ENCODE data around the gene FBXW4. TPM values are rescaled to one million over a fixed set of nuclear protein-coding genes. Genes with fewer than 3 reads are reported as not detected.

The FBXW4 gene
- total RNA-seq, 2 donors from 2014 or later: 61.3 to 92.2 TPM

DNA sequence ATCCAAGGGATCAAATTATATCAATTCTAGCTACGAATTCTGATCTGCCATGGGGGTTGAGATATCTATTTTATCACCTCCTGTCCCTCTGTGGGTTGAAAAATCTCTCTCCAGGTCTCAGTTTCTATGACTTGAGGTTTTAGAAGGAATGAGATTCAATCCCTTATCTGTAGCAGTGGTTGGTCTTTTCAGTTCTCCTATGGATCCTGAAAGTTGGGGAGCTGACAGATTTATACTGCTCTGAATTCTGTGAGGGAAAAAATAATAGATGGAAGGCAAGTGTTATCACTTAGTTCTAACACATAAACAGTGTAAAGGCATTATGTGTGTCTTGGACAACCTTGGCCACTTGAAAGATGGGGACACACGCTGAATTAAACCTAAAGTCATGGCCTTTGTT is 15.8 kb upstream of the FBXW4 start:
- TF ChIP-seq POLR2AphosphoS5 (IDR thresholded peaks at IDR 0.05) (no peak), POLR2A (IDR thresholded peaks at IDR 0.05) (no peak)
- TF ChIP-seq, protein P1, sequence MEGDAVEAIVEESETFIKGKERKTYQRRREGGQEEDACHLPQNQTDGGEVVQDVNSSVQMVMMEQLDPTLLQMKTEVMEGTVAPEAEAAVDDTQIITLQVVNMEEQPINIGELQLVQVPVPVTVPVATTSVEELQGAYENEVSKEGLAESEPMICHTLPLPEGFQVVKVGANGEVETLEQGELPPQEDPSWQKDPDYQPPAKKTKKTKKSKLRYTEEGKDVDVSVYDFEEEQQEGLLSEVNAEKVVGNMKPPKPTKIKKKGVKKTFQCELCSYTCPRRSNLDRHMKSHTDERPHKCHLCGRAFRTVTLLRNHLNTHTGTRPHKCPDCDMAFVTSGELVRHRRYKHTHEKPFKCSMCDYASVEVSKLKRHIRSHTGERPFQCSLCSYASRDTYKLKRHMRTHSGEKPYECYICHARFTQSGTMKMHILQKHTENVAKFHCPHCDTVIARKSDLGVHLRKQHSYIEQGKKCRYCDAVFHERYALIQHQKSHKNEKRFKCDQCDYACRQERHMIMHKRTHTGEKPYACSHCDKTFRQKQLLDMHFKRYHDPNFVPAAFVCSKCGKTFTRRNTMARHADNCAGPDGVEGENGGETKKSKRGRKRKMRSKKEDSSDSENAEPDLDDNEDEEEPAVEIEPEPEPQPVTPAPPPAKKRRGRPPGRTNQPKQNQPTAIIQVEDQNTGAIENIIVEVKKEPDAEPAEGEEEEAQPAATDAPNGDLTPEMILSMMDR (IDR thresholded peaks at IDR 0.05): no peak
- no peaks in the 10 kb centered on the region for H3K4me1 ChIP-seq (replicated peaks)
- DNase-seq (ENCODE audit: low spot score): no peak
- no peak overlapping the region for H3K27ac ChIP-seq
- H3K4me3 ChIP-seq: no peak overlapping the region
- no peaks in the 10 kb centered on the region for H3K36me3 ChIP-seq
- 91% methylated on average over 2 of the region's 2 CpGs for WGBS
- no peaks in the 10 kb centered on the region for H3K27me3 ChIP-seq (replicated peaks; ENCODE audit: insufficient read depth)
- H3K9me3 ChIP-seq: no peaks in the 10 kb centered on the region
- intact Hi-C loops (cut with DNase I): no loop called here

DNA sequence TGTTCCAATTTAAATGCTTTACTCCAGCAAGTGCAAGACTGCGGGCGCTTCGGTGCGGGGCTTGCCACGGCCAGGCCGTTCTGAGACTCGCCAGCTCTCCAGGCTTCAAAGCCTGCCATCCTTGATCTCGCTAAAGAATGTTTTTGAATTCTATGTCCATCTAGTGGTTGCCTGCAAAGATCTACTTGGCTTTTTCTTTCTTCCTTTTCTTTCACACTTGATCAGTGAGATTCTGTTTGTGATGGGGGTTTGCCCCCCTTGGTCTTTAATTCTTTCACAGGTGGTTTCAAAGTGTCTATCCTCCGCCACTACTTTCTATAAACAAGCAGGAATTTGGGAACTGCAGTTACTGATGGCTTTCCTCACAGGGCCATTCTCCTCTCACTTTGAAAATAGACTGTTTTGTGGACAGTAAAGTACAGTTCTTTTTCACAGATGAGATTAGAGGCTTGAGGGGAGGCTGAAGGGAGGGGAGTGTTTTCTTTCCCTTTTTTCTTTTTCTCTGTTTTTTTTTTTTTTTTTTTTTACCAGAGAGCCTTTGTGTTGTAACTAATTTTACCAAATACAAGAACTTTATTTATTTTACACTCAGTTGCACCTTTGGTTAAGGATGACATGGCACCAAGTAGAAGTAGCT is 15.2 kb upstream of the FBXW4 start:
- Histone ChIP-seq H3K4me1 (replicated peaks) (no peaks in the 10 kb centered on the region), H3K36me3 (no peaks in the 10 kb centered on the region), H3K27me3 (replicated peaks; ENCODE audit: insufficient read depth) (no peaks in the 10 kb centered on the region), H3K9me3 (no peaks in the 10 kb centered on the region), H3K4me3 (no peak overlapping the region), H3K27ac (no peak overlapping the region)
- intact Hi-C loops (cut with DNase I): no loop called here
- DNase-seq (ENCODE audit: low spot score): no peak
- TF ChIP-seq POLR2AphosphoS5 (IDR thresholded peaks at IDR 0.05) (no peak), POLR2A (IDR thresholded peaks at IDR 0.05) (no peak)
- TF ChIP-seq, protein P1 (IDR thresholded peaks at IDR 0.05): no peak
- whole genome bisulfite sequencing: 53% methylated on average over 9 of the region's 9 CpGs

DNA sequence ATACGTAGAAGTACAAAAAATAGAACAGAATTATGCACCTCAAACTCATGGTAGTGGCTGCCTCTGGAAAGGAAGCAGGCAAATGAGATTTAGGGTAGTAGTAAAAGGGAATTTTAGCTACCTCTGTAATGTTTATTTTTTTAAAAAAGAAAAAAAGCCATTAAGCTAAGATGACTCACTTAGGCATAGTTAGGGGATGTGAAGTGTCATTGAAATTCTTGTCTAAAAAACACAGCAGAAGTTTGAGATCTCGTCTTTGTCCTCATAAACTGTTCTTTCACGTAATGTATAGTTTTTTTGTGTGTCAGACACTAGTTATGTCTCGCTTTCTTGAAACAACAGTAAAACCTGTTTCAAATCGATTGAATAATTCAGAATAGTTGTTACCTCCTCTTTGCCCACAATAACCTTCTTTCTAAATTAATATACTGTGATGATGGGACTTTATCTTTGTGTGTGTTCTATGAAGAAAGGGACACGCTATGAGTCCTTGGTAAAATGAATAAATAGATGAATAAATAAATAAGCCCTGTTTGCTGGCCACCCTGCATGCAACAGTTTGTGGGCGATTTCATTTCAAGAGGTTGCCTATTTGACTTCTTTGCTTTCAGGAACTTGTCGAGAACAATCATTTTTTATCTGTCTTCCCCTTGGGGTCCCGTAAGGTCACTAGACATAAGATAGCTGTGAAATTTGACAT is 14.5 kb upstream of the FBXW4 start:
- H3K27me3 ChIP-seq (replicated peaks; ENCODE audit: insufficient read depth): no peaks in the 10 kb centered on the region
- H3K9me3 ChIP-seq: no peaks in the 10 kb centered on the region
- H3K4me3 ChIP-seq: no peak overlapping the region
- TF ChIP-seq, protein P1 (IDR thresholded peaks at IDR 0.05): no peak
- TF ChIP-seq POLR2AphosphoS5 (IDR thresholded peaks at IDR 0.05) (no peak), POLR2A (IDR thresholded peaks at IDR 0.05) (no peak)
- no peaks in the 10 kb centered on the region for H3K4me1 ChIP-seq (replicated peaks)
- DNase-seq (ENCODE audit: low spot score): no peak
- intact Hi-C loops (cut with DNase I): no loop called here
- H3K27ac ChIP-seq: no peak overlapping the region
- no peaks in the 10 kb centered on the region for H3K36me3 ChIP-seq
- WGBS: 68% methylated on average over 9 of the region's 9 CpGs

DNA sequence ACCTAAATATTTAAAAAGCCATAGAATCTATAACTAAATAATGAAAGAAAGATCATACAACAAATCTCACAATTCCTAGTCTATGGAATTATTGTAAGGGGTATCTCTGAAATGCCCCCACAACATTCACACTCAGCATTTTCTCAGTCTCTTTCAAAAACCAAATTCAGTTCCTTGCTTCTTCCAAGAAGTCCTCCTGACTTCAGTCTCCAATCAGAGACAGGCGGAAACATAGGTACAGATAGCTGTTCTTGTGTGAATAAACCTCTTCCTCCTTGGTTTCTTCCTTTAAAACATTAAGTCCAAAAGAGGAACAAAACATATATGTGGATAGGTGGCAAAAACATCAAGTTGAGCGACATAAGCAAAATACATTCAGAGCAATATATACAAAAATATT is 13.9 kb upstream of the FBXW4 start:
- no peaks in the 10 kb centered on the region for H3K27me3 ChIP-seq (replicated peaks; ENCODE audit: insufficient read depth)
- no peak for DNase-seq (ENCODE audit: low spot score)
- no peaks in the 10 kb centered on the region for H3K4me1 ChIP-seq (replicated peaks)
- H3K4me3 ChIP-seq: no peak overlapping the region
- TF ChIP-seq, protein P1 (IDR thresholded peaks at IDR 0.05): no peak
- no peak for TF ChIP-seq POLR2AphosphoS5 (IDR thresholded peaks at IDR 0.05)
- TF ChIP-seq POLR2A (IDR thresholded peaks at IDR 0.05): no peak
- H3K27ac ChIP-seq: no peak overlapping the region
- WGBS: 87% methylated on average over 2 of the region's 2 CpGs
- intact Hi-C loops (cut with DNase I): no loop called here
- no peaks in the 10 kb centered on the region for H3K9me3 ChIP-seq
- H3K36me3 ChIP-seq: no peaks in the 10 kb centered on the region

DNA sequence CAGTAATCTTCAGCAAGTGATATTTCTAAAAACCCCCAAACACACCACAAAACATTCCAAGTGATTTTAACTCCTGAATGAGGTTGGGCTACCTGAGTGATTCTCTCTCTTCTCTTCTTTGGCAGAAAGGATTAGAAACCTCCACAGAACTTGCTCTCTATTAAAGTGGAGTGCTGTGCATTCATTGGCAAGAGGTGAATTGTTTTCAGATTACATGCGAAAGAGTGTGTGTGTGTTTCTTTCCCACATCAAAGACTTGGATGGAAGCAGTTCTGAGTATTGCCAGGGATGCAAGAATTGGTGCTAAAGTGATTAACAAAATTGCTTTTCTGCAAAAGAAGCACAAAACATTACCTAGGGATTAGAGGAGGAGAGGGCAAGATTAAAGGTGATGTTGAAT is 13.1 kb upstream of the FBXW4 start:
- intact Hi-C loops (cut with DNase I): no loop called here
- Histone ChIP-seq H3K36me3 (no peaks in the 10 kb centered on the region), H3K4me3 (no peak overlapping the region), H3K27ac (no peak overlapping the region), H3K27me3 (replicated peaks; ENCODE audit: insufficient read depth) (no peaks in the 10 kb centered on the region), H3K4me1 (replicated peaks) (no peaks in the 10 kb centered on the region), H3K9me3 (no peaks in the 10 kb centered on the region)
- WGBS: 45% methylated on average over 1 of the region's 1 CpG
- TF ChIP-seq, protein P1 (IDR thresholded peaks at IDR 0.05): no peak
- no peak for TF ChIP-seq POLR2A (IDR thresholded peaks at IDR 0.05)
- no peak for TF ChIP-seq POLR2AphosphoS5 (IDR thresholded peaks at IDR 0.05)
- no peak for DNase-seq (ENCODE audit: low spot score)

All from prostate gland (tissue), 2 donors.